GM08714 (cell line): ENCODE data around the gene SPATA2L.
A peak's percentile ranks its signal among the peaks of the same experiment; 100 is the strongest.
"Not testable (repeated sequence)": the region's sequence is repeated elsewhere in the genome, so short reads cannot be mapped to it uniquely, and the experiment has no call there.

Experiments used
- H3K4me3 ChIP-seq: fragments of 200-500 bp; sonication (Bioruptor generic); 2 replicates; pipeline ENCODE4 v1.5.1; 2014; ENCODE audit warnings: mild to moderate bottlenecking, low read length, inconsistent platforms
- ZNF274 ChIP-seq: IDR thresholded peaks from 2 replicates; pipeline ENCODE4 v1.6.1; 2012; ENCODE audit warnings: mild to moderate bottlenecking, low read depth, low read length

SPATA2L gene

GRCh38 chr16:89670496-89671431 is 30.7 kb downstream of the SPATA2L start:
- H3K4me3 ChIP-seq = no peak overlapping the region

GRCh38 chr16:89669755-89670154 is 31.8 kb downstream of the SPATA2L start:
- TF ChIP-seq ZNF274 = no peak

More at GRCh38 chr16:89670496-89671431, 30.7 kb downstream of the SPATA2L start:
- TF ChIP-seq ZNF274 = no peak

GRCh38 chr16:89668790-89669158 is 32.7 kb downstream of the SPATA2L start:
- no peak for TF ChIP-seq ZNF274
- no peak overlapping the region for H3K4me3 ChIP-seq

More at GRCh38 chr16:89669755-89670154, 31.8 kb downstream of the SPATA2L start:
- no peak overlapping the region for H3K4me3 ChIP-seq

- TF ChIP-seq ZNF274 = no peak
- no peak overlapping the region for H3K4me3 ChIP-seq
Measured at GRCh38 chr16:89667633-89668032, 33.9 kb downstream of the SPATA2L start.

GRCh38 chr16:89667000-89667399 is 34.5 kb downstream of the SPATA2L start:
- H3K4me3 ChIP-seq = not testable (repeated sequence)

- not testable (repeated sequence) for H3K4me3 ChIP-seq
Measured at GRCh38 chr16:89664238-89664637, 37.3 kb downstream of the SPATA2L start.

- TF ChIP-seq ZNF274 = no peak
- no peak overlapping the region for H3K4me3 ChIP-seq
Measured at GRCh38 chr16:89661215-89661614, 40.3 kb downstream of the SPATA2L start.

- no peak for TF ChIP-seq ZNF274
- no peak overlapping the region for H3K4me3 ChIP-seq
Measured at GRCh38 chr16:89660146-89660545, 41.4 kb downstream of the SPATA2L start.

- peak overlapping the region; percentile 93 for H3K4me3 ChIP-seq
- no peak for TF ChIP-seq ZNF274
Measured at GRCh38 chr16:89658221-89658879, 43.2 kb downstream of the SPATA2L start.

GRCh38 chr16:89657442-89658220 is 43.9 kb downstream of the SPATA2L start, which contains the start of the genes CHMP1A and SPATA33:
TSS of gene CHMP1A (minus strand) at chr16:89657708. CDS start at chr16:89657588, 120 bp downstream.
TSS of gene SPATA33 (plus strand) at chr16:89657836. CDS start at chr16:89657912, 76 bp downstream.
- H3K4me3 ChIP-seq = peak within 1 kb of the TSS; percentile 93
- no peak for TF ChIP-seq ZNF274

- peak overlapping the region; percentile 93 for H3K4me3 ChIP-seq
- TF ChIP-seq ZNF274 = no peak
Measured at GRCh38 chr16:89656435-89657121, 44.9 kb downstream of the SPATA2L start.

- H3K4me3 ChIP-seq = no peak overlapping the region
- no peak for TF ChIP-seq ZNF274
Measured at GRCh38 chr16:89655062-89655643, 46.4 kb downstream of the SPATA2L start.

GRCh38 chr16:89653656-89654295 is 47.7 kb downstream of the SPATA2L start:
- no peak overlapping the region for H3K4me3 ChIP-seq
- TF ChIP-seq ZNF274 = no peak

- H3K4me3 ChIP-seq = no peak overlapping the region
- TF ChIP-seq ZNF274 = no peak
Measured at GRCh38 chr16:89651584-89651983, 49.9 kb downstream of the SPATA2L start.
